ENCODE measurements around the gene KLHL6. TPM values are rescaled to one million over a fixed set of nuclear protein-coding genes. Genes with fewer than 3 reads are reported as not detected.
A peak's percentile ranks its signal among the peaks of the same experiment; 100 is the strongest.

Gene KLHL6
- total and polyA plus RNA-seq, 2 of the 13 experiments (the other 11 are each of a cell fraction or from before 2014, with no cell fraction given), result not detected

DNA sequence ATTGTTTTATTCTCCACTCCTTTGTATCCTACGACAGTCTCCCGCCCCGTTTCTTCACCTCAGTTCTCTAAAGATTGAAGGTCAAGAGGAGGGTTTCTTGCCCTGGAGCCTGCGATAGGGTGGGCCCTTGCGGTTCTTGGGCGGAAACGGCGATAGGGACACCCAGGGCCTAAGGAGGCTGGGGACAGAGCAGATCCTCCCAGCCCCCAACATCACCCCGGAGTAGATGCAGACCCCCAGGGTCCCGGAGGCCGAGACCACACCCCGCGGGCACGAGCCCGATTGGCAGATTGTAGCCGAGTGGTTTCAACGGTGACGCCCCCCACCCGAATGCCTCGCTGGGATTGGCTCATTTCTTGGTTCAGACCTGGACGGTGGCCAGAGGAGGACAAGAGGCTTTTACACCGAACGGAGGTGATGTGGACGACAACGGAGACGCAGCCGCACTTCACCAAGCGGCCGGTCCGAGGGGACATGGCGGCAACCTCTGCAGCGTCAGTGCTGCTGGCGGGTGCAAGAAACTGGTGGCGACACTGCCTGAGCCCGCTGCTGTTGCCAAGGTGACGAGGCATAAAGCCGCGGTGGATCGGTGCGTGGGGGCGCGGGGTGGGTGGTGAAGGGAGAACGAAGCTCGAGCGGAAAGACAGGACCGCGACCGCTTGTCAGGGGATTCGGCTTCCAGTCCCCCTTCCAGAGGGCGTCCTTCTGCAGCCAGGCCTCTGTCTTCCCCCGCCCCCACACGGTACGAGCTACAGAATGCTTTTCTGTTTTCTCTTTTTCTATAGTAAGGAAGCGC, 108.1 kb downstream of the KLHL6 start (continued):
- TF ChIP-seq ATF5 (CRISPR knock-in tag; IDR thresholded peaks at IDR 0.05; ENCODE audit: low read depth) (no peak), ZFP90 (CRISPR knock-in tag; IDR thresholded peaks at IDR 0.05; ENCODE audit: borderline replicate concordance) (no peak; the same call in 1 of the 2 replicates), IKZF4 (CRISPR knock-in tag; IDR thresholded peaks at IDR 0.05; ENCODE audit: borderline replicate concordance, low read depth, not compliant biosample characterization) (peak; percentile 81), ZNF639 (CRISPR knock-in tag; conservative IDR thresholded peaks at IDR 0.05) (peak; percentile 83; the same call in 1 of the 2 replicates), TSC22D2 (CRISPR knock-in tag; IDR thresholded peaks at IDR 0.05; ENCODE audit: borderline replicate concordance) (peak; percentile 82; the same call in 1 of the 2 replicates), ZNF235 (CRISPR knock-in tag; IDR thresholded peaks at IDR 0.05; ENCODE audit: borderline replicate concordance) (peak; percentile 88; the same call in 1 of the 2 replicates), MXD4 (CRISPR knock-in tag; IDR thresholded peaks at IDR 0.05) (peak; percentile 82), RARG (CRISPR knock-in tag; IDR thresholded peaks at IDR 0.05; ENCODE audit: low read depth) (no peak), RXRB (CRISPR knock-in tag; IDR thresholded peaks at IDR 0.05; ENCODE audit: borderline replicate concordance) (peak; percentile 63; the same call in 1 of the 2 replicates), HNRNPK (IDR thresholded peaks at IDR 0.05; ENCODE audit: low read depth, low read length, poor library complexity, severe bottlenecking) (no peak), ZFP82 (CRISPR knock-in tag; IDR thresholded peaks at IDR 0.05; ENCODE audit: borderline replicate concordance) (peak; percentile 71; the same call in 1 of the 2 replicates), ZNF10 (CRISPR knock-in tag; IDR thresholded peaks at IDR 0.05; ENCODE audit: borderline replicate concordance, low read depth) (no peak), YY1 (IDR thresholded peaks at IDR 0.05; ENCODE audit: insufficient read depth, insufficient replicate concordance, low read depth, low read length) (peak; percentile 91), SKIL (CRISPR knock-in tag; IDR thresholded peaks at IDR 0.05; ENCODE audit: borderline replicate concordance) (no peak; the same call in 1 of the 2 replicates), NCOA5 (CRISPR knock-in tag; IDR thresholded peaks at IDR 0.05) (no peak)
- TF ChIP-seq, protein P1, sequence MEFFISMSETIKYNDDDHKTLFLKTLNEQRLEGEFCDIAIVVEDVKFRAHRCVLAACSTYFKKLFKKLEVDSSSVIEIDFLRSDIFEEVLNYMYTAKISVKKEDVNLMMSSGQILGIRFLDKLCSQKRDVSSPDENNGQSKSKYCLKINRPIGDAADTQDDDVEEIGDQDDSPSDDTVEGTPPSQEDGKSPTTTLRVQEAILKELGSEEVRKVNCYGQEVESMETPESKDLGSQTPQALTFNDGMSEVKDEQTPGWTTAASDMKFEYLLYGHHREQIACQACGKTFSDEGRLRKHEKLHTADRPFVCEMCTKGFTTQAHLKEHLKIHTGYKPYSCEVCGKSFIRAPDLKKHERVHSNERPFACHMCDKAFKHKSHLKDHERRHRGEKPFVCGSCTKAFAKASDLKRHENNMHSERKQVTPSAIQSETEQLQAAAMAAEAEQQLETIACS (CRISPR knock-in tag; IDR thresholded peaks at IDR 0.05), result 0 out of 2 replicates have a peak, but pooled peaks have one; percentile 58
- TF ChIP-seq, protein P2, sequence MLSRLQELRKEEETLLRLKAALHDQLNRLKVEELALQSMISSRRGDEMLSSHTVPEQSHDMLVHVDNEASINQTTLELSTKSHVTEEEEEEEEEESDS (CRISPR knock-in tag; IDR thresholded peaks at IDR 0.05; ENCODE audit: borderline replicate concordance), result no peak
- TF ChIP-seq, protein P3, sequence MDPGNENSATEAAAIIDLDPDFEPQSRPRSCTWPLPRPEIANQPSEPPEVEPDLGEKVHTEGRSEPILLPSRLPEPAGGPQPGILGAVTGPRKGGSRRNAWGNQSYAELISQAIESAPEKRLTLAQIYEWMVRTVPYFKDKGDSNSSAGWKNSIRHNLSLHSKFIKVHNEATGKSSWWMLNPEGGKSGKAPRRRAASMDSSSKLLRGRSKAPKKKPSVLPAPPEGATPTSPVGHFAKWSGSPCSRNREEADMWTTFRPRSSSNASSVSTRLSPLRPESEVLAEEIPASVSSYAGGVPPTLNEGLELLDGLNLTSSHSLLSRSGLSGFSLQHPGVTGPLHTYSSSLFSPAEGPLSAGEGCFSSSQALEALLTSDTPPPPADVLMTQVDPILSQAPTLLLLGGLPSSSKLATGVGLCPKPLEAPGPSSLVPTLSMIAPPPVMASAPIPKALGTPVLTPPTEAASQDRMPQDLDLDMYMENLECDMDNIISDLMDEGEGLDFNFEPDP (CRISPR knock-in tag; conservative IDR thresholded peaks at IDR 0.05), result no peak

Measured in HepG2 (cell line).